GM12801 (cell line): ENCODE measurements around the gene CEACAM5.

Experiments used
- CTCF ChIP-seq: IDR thresholded peaks from one replicate; pipeline ENCODE4 v1.5.1; 2011; ENCODE audit warnings: control low read depth; ENCODE audit not compliant: insufficient read length; ENCODE audit errors: extremely low read depth

The CEACAM5 gene

GRCh38 chr19:41734585-41734984 is 26.2 kb downstream of the CEACAM5 start:
- TF ChIP-seq CTCF, result no peak

GRCh38 chr19:41735071-41735600 is 26.7 kb downstream of the CEACAM5 start:
- TF ChIP-seq CTCF, result no peak

GRCh38 chr19:41739361-41739760 is 30.9 kb downstream of the CEACAM5 start:
- no peak for TF ChIP-seq CTCF

- TF ChIP-seq CTCF, result no peak
Measured at GRCh38 chr19:41740415-41741243, 32.2 kb downstream of the CEACAM5 start.

- no peak for TF ChIP-seq CTCF
Measured at GRCh38 chr19:41741244-41741554, 32.8 kb downstream of the CEACAM5 start.

- TF ChIP-seq CTCF, result no peak
Measured at GRCh38 chr19:41744850-41745249, 36.4 kb downstream of the CEACAM5 start.

GRCh38 chr19:41745756-41746155 is 37.3 kb downstream of the CEACAM5 start:
- no peak for TF ChIP-seq CTCF
